K562 (cell line): ENCODE data around the gene DNAAF3. TPM values are rescaled to one million over a fixed set of nuclear protein-coding genes. Genes with fewer than 3 reads are reported as not detected.

ENCODE experiments used
- CREM ChIP-seq: IDR thresholded peaks from 2 replicates; pipeline ENCODE4 v1.6.1; 2014; ENCODE audit warnings: antibody characterized with exemption, low read depth
- FOXK2 ChIP-seq, 2 experiments: fragments of 450-650 bp; IDR thresholded peaks in 1 of 2; conservative IDR thresholded peaks in 1 of 2; 2 replicates each; pipeline ENCODE4 v1.6.1; 2016; ENCODE audit warnings: low read depth in 2 of 2, mild to moderate bottlenecking in 1 of 2
- HMGN3 ChIP-seq: IDR thresholded peaks from 2 replicates; pipeline ENCODE4 v1.6.1; 2011; ENCODE audit warnings: borderline replicate concordance, low read depth, mild to moderate bottlenecking, mixed read lengths, low read length; ENCODE audit not compliant: insufficient read length; ENCODE audit errors: extremely low read depth
- HSF4 ChIP-seq: fragments of 250-450 bp; sonication (Bioruptor Pico); IDR thresholded peaks from 2 replicates; pipeline ENCODE4 v2.1.2; 2022; ENCODE audit warnings: mild to moderate bottlenecking, moderate library complexity, borderline replicate concordance
- NCOA4 ChIP-seq: fragments of 450-650 bp; IDR thresholded peaks from 2 replicates; pipeline ENCODE4 v1.6.1; 2018; ENCODE audit warnings: mild to moderate bottlenecking; ENCODE audit not compliant: partially characterized antibody
- NR3C1 ChIP-seq: sonication (generic); formaldehyde crosslinking; IDR thresholded peaks from 2 replicates; pipeline ENCODE4 v1.8.1; 2022; ENCODE audit warnings: missing genetic modification reagents
- POLR2B ChIP-seq: fragments of 450-650 bp; IDR thresholded peaks from 2 replicates; pipeline ENCODE4 v1.6.1; 2018; ENCODE audit warnings: low read depth; ENCODE audit not compliant: partially characterized antibody
- TFAP4 ChIP-seq: sonication (generic); formaldehyde crosslinking; IDR thresholded peaks from 2 replicates; pipeline ENCODE4 v1.8.0; 2022; ENCODE audit warnings: missing genetic modification reagents, mild to moderate bottlenecking, moderate library complexity, borderline replicate concordance
- ZBTB40 ChIP-seq, 2 experiments: fragments of 450-650 bp in 1 of 2; sonication (generic) in 1 of 2; formaldehyde crosslinking in 1 of 2; IDR thresholded peaks; 2 replicates each; pipeline versions ENCODE4 v1.7.1 to v1.9.0; 2016 to 2022; ENCODE audit warnings: inconsistent platforms in 1 of 2, mild to moderate bottlenecking in 1 of 2, missing genetic modification reagents in 1 of 2
- ZNF77 ChIP-seq: fragments of 250-450 bp; sonication (Bioruptor Pico); IDR thresholded peaks from 2 replicates; pipeline ENCODE4 v1.5.0; 2020
- polyA plus RNA-seq, 8 experiments: library from polyadenylated mRNA; depleted of rRNA in 4 of 8; stranded (reverse) in 5 of 8; unstranded in 3 of 8; fragments of >200 nt; fragmentation: Nextera tagmentation in 2 of 8; fragmentation: Illumina TruSeq in 1 of 8; extraction: Ambion mirVana in 2 of 8; extraction: Trizol in 1 of 8; gene quantifications; 2 replicates each; pipeline versions ENCODE4 v1.2.1 to v1.2.3, GENCODE V29; 2011 to 2014; ENCODE audit warnings: inconsistent platforms in 1 of 8, missing spikeins in 1 of 8
- total RNA-seq, 7 experiments: library from RNA; depleted of rRNA in 6 of 7; stranded (reverse); fragments of >200 nt in 6 of 7; fragmentation: Illumina TruSeq in 2 of 7; extraction: Trizol in 2 of 7; gene quantifications; 2 replicates each; pipeline versions ENCODE4 v1.2.1 to v1.2.3, GENCODE V29; 2011 to 2021; ENCODE audit warnings: low replicate concordance in 1 of 7
- TF ChIP-seq, protein P1 (sequence below): conservative IDR thresholded peaks from 2 replicates; pipeline ENCODE4 v1.6.1; 2011; ENCODE audit warnings: low read depth, mild to moderate bottlenecking, low read length; ENCODE audit not compliant: control insufficient read depth

Gene DNAAF3
- total and polyA plus RNA-seq, 9 of the 15 experiments (the other 6 are each of a cell fraction or from before 2014, with no cell fraction given): 21.6 to 61.5 (median 43.0) TPM

GRCh38 chr19:55179606-55180484 is 13.4 kb upstream of the DNAAF3 start, which contains the start of gene SYT5 (continued):
- peak; percentile 96 for TF ChIP-seq NR3C1 (CRISPR knock-in tag)
- peak; percentile 58 for TF ChIP-seq CREM
- TF ChIP-seq TFAP4 (CRISPR knock-in tag): peak; percentile 81
- TF ChIP-seq HMGN3: peak; percentile 29
- TF ChIP-seq FOXK2 (conservative IDR thresholded peaks at IDR 0.05 in 1 of 2, IDR thresholded peaks at IDR 0.05 in 1 of 2; ENCODE audit: low read depth in 2 of 2): peak; percentile 29 to 37; a peak in 1 of 4 replicates
- peak; percentile 43; the same call in 1 of the 2 replicates for TF ChIP-seq ZBTB40 (IDR thresholded peaks at IDR 0.05)
- TF ChIP-seq ZBTB40 (CRISPR knock-in tag; IDR thresholded peaks at IDR 0.05): 0 out of 2 replicates have a peak, but pooled peaks have one; percentile 36
- no peak for TF ChIP-seq ZNF77 (CRISPR knock-in tag)
- no peak for TF ChIP-seq NCOA4
- TF ChIP-seq POLR2B: no peak
- TF ChIP-seq HSF4: no peak
- TF ChIP-seq, protein P1, sequence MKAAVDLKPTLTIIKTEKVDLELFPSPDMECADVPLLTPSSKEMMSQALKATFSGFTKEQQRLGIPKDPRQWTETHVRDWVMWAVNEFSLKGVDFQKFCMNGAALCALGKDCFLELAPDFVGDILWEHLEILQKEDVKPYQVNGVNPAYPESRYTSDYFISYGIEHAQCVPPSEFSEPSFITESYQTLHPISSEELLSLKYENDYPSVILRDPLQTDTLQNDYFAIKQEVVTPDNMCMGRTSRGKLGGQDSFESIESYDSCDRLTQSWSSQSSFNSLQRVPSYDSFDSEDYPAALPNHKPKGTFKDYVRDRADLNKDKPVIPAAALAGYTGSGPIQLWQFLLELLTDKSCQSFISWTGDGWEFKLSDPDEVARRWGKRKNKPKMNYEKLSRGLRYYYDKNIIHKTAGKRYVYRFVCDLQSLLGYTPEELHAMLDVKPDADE: peak; percentile 95
